NCI-H1930 (cell line): ENCODE results near the gene OTOP2.
A peak's percentile ranks its signal among the peaks of the same experiment; 100 is the strongest.

Experiments used
- DNase-seq, 2 experiments: peaks; one replicate each; lab custom pipeline; 2025; lab: John Stamatoyannopoulos, UW

The OTOP2 gene, protein sequence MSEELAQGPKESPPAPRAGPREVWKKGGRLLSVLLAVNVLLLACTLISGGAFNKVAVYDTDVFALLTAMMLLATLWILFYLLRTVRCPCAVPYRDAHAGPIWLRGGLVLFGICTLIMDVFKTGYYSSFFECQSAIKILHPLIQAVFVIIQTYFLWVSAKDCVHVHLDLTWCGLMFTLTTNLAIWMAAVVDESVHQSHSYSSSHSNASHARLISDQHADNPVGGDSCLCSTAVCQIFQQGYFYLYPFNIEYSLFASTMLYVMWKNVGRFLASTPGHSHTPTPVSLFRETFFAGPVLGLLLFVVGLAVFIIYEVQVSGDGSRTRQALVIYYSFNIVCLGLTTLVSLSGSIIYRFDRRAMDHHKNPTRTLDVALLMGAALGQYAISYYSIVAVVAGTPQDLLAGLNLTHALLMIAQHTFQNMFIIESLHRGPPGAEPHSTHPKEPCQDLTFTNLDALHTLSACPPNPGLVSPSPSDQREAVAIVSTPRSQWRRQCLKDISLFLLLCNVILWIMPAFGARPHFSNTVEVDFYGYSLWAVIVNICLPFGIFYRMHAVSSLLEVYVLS

DNA sequence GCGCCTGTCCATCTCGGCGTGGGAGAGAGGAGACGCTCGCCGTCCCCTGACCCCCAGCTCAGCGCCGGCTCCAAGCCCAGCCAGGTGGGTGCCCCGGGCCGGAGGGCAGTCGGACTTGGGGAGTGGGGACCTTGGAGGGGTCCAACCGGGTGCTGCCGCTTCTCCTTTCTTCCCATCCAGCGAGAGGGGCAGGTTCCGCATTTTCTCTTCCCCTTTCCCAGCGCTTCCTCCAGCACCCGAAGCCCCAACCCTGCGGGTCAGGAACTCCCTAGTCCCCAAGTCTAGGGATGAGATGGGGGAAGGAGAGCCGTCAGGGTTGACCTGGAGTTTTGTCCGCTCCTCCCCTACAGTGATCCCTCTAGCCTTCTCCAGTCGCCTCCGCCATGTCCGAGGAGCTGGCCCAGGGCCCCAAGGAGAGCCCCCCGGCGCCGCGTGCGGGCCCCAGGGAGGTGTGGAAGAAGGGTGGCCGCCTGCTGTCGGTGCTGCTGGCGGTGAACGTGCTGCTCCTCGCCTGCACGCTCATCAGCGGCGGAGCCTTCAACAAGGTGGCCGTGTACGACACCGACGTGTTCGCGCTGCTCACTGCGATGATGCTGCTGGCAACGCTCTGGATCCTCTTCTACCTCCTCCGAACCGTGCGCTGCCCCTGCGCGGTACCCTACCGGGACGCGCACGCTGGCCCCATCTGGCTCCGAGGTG, at the start of gene OTOP2:
Gene OTOP2, plus strand, starts transcription at position 24 of the 699 bp plus-strand sequence. Its CDS starts 360 bp downstream, at position 384.
- DNase-seq = peak in 1 of 2 experiments; percentile 11

DNA sequence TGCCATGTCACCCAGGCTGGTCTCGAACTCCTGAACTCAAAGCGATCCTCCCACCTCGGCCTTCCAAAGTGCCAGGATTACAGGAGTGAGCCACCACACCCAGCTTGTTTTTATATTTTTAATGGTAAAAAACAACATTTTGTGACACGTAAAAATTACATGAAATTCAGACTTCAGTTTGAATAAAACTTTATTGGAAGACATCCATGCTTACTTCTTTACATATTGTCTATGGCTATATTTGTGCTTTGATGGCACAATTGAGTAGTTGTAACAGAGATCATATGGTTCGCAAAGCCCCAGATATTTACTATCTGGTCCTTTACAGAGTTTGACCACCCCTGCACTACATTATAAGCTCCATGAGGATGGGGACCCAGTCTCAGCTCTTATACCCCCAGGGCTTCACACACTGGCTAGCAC, 49.4 kb upstream of the OTOP2 start:
- no peak for DNase-seq

DNA sequence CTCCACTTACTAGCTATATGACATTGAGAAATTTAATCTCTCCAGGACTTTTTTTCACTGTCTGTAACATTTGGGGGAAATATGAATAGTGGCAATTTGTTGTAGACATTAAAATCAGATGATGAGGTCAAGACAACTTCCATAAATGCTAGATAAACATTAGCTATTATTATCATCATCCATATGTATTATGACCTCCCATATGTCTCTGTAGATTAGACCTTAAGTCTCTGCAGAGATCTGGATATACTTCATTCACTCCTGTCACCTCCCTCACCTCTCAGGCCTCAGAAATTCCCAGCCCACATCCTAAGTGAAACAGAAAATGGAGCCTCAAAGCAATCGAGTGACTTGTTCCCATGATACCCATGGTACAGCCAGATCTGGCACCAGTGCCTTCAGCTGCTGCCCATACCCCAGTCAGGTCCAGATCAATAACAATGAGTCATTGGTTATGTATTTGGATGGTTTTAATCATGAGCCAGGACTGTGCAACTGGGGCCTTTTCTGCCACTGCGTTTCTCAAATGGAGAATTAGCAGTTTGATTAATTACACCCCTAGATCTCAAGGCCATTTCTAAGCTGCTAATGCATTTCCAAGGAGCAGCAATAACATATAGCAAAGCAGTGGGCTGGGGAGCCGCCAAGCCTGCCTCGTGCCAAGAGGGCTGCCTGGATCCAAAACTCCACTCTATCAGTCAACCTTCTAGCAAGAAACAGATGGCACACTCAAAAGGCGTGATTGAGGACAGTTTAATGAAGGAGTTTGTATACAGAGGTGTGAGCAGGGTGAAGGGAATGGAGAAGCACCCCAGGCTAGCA, 48.7 kb upstream of the OTOP2 start:
- DNase-seq = no peak

DNA sequence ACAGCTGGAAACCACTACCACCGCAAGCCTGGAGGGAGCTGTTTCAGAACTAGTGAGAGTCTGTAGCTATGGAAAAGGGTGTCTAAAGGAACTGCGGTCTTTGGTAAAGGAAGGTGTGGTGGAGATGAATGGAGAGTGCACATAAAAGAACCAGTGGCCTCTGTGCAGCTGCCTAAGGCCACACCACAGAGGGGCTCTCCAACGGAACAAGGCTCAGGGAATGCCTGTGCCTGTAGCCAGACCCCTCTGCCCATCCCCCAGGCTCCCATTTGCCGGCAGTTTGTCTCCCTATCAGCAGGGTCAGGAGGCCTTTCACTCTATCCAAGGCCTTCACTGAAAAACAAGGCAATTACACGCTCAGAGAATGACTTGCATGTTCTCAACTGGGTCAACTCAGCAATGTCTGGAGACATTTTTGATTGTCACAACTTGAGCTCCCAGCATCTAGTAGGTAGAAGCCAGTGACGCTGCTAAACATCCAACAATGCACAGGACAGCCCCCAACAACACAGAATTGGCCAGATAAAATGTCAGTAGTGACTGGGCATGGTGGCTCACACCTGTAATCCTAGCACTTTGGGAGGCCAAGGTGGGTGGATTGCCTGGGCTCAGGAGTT, 48.0 kb upstream of the OTOP2 start:
- DNase-seq = no peak

DNA sequence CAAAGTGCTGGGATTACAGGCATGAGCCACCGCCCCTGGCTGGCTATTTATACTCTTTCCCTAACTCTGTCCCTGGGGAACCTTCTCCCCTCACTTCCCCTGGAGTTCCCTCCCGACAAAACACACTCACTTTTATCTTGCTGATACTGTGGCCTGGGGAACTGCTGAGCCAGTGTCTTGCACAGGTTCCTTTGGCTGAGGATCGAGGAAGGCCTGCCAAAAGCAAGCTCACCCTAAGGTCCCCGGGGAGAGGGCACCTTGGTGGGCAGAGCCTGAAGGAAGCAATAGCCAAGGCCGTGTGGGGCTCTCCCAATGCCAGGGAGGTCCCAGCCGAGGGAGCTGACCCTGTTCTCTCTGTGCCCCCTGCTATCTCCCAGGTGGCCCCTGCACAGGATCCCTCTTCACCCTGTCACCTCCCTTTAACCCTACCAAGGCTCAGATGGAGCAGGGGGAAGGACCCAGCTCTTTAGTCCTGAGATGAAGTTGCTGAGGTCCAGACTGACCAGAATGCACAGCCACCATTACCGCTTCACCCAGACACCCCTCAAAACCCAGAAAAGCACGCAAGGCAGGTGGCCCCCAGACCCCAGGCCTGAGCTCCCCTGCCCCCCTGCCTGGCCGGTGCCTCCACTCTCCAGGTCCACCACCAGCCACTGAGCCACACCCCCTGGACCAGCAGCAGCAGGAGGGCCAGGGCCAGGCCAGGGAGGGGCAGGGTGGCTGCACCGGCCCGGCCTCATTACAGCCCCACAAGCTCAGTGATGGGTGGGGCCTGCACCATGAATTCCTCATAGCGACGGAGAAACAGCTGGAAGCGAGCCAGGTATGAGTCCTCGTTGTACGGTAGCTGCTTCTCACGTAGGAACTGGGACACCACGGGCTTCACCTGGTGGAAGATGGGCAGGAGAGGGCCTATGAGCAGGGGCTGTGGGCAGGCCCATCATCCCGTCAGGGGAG, 46.2 kb upstream of the OTOP2 start:
- DNase-seq = no peak

DNA sequence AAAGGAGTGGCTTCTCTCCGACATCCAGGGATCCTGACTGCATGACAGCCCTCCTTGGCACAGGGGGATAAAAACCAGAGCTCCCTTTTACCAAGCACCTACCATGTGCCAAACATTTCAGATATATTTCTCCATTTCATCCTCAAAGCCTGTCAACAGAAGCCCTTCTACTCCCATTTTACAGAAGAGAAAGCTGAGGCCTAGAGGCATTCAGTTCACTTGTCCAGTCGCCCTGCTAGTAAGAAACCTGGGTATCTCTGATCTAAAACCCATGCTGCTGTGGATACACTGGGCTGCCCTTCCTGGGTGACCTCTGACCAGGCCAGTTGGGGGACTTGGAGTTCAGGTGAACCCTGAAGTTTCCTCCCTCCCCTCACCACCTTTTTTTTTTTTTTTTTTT, 45.4 kb upstream of the OTOP2 start:
- no peak for DNase-seq

DNA sequence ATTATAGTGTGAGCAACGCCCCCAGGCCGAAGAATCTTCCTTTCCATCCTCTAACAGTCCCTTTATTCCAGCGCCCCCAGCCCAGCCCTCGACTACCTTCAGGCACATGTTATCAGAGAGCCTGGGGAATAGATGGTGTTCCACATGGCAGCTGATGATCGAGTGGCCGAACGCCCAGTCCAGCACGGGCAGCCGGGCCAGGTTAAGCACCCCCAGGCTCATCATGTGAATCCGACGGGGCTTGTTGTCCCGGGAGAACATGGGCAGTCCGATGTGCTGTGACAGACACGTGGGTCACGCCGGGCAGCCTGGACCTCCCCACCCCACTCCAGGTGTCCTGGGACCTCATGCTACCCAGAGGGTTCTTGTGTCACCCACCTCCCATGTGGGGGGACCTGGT, 44.8 kb upstream of the OTOP2 start:
- no peak for DNase-seq

DNA sequence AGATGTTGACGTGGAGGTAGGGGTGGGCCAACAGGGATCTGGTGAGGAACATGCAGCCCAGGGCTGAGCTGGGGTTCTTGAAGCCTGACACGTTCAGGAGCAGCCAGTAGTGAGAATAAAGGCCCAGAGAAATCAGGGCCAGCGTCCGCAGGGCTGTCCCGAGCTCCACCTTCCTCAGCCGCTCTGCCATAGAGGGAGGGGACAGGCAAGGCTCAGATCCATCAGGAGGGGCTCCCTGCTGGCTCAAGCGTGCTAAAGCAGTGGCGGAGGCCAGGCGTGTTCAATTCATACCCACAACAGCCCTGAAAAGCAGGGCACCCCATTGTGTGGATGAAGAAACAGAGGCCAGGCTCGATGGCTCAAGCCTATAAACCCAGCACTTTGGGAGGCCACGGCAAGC, 43.0 kb upstream of the OTOP2 start:
- DNase-seq = no peak

DNA sequence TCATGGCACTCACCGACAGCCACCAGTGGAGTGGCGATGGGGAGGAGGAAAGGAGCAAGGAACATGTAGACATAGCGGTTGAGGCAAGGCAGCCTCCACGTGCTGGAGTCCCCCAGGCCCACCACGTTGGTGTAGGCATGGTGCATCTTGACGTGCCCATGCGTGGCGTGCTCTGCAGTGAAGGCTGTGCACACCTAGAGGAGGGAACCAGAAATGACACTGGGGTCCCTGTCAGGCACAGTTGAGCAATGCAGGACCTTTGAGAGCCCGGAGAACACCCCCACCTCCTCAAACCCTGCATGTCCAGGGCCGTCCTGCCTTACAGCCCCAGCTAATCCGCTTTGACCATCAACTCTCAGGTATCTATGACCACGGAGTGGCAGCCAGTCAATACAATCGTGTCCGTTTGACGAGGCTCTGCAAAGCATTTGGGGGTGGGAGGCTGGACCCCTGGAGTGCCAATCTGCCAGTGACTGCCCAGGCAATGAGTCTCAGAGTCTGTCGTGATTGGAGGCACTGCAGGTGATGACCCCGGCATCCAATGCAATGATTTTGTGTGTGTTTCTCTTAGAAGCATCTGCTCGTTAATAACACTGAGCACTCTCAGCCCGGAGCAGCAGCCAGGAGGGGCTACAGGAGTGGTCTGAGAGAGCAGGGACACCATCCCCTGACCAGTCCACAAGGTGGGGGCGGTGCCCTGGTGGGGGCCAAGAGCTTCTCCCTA, 41.4 kb upstream of the OTOP2 start:
- DNase-seq = no peak

DNA sequence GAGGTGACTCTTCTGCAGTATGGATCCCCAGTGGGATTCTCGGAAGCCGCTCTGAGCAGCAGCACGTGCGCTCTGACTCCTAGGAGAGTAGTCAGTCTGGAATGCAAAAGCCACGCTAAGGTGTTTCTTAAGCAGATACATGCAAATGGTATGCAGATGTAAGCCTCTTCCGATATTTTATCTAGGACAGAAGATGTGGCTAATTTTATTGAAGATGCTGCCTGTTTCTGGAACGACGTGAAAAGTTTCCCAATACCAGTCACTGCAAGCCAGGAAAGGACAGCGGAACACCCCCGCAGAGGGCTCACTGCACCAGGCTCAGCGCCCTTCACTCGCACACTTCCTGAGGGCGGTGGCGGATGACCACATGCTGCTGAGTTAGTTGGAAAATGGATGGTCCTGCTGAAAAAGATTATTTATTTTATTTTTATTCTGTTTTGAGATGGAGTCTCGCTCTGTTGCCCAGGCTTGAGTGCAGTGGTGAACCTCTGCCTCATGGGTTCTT, 40.8 kb upstream of the OTOP2 start:
- no peak for DNase-seq

DNA sequence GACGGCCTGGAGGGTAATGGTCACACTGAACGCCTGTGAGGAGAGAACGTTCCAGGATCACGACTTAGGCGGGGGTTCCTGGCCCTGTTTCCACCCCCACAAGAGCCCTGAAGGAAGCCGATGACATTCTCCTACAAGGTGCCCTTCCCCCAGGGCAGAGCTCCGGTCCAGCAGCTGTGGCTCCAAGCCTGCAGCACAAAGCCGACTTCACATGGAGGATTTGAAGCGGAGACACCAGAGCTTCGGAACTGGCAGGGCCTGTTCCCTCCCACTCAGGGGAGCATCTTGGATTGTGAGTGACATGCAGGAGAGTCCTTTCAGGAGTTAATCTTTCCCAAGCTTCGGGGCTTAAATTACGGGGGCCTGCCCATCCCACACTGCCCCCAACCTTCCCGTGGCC, 35.6 kb upstream of the OTOP2 start:
- DNase-seq = no peak

DNA sequence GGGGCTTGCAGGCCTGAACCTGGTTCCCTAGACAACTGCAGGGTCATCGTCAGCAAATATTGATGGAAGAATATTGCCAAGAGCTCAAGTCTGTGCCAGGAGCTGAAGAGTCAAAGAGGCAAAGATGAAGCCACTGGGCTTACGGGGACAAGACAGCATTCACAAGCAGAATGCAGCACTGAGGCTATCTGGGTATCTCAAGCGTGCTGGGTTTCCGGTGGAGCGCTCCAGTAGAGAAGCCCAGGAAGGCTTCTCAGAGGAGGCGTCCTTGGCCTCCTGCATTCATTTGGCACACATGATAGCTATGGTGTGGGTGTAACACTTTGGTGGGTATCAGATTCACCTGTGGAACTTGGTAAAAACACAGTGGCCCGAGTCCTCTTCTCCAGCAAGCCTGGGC, 33.5 kb upstream of the OTOP2 start:
- DNase-seq = no peak

DNA sequence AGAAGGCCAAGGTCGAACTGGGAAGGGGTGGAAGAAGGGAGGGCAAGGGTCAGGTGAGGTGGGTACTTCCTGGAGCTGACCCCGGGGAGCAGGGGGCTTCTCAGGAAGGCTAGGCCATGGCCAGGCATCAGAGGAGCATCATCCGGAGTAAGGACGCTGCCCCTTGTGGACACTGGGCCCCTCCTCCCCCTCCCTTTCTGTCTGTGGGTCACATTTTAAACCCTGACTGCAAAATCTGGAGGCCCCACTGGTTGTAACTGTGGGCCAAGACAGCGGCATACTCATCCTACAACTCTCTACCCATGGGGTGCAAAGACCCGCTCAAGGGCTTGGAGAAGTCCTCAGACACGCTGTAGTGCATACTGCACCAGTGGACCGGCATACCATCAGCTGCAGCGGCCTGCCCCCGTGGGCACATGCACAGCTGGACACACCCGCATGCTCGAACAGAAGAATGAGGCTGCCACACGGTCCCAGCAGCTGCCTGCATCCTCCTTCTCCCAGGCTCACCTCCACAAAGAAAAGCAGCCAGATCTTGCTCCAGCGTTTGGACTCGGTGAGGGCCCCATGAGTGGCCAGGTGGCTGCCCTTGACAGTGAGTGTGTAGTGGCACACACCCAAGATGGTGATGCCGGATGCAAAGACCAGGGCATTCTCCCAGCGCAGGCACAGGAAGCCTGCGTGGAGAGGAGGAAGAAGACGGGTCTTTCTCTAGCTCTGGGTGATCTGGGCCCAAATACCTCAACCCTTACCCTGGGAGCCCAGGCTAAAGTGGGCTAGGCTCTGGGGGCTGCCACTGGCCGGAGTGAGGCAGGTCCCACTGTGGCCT, 31.8 kb upstream of the OTOP2 start:
- DNase-seq = no peak

DNA sequence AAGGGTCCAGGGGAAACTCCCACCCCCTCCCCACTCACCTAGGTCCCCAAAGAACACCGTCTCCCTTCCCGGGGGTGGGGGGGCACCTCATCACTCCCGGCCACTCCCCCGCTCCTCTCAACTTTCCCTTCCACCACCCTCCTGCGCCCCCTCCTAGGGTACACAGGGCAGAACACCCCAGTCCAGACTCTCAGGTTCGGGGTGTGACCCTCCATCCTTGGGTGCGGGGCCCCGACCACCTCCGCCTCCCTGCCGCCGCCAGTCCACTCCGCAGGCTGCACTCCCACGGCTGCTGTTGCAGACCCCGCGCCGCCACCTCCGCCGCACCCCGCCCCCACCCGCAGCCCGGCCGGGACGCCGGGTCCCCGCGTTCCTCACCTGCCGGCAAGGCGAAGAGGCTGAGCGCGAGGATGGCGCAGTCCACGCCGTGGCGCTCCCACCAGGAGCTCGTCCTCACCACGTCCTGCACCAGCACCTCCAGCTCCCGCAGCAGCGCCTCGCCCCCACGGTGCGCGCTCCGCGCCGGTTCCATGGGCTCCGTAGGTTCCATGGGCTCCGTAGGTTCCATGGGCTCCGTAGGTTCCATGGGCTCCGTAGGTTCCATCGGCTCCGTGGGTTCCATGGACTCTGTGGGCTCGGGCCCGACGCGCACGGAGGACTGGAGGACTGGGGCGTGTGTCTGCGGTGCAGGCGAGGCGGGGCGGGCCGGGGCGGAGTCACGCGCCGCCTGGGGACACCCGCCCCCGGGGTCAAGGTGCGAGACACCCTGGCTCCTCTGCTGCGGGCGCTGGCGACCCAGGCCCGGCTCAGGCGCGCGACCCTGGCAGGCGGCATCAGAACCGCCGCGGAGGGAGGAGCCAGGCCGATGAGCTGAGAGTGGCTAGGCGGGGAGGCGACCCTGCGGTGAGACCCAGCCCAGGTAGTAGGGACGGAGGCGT, 30.8 kb upstream of the OTOP2 start, which contains the start of gene FADS6:
Gene FADS6, minus strand, starts transcription at position 660 of the 938 bp plus-strand sequence. Its CDS starts 38 bp downstream, at position 622.
- no peak for DNase-seq

DNA sequence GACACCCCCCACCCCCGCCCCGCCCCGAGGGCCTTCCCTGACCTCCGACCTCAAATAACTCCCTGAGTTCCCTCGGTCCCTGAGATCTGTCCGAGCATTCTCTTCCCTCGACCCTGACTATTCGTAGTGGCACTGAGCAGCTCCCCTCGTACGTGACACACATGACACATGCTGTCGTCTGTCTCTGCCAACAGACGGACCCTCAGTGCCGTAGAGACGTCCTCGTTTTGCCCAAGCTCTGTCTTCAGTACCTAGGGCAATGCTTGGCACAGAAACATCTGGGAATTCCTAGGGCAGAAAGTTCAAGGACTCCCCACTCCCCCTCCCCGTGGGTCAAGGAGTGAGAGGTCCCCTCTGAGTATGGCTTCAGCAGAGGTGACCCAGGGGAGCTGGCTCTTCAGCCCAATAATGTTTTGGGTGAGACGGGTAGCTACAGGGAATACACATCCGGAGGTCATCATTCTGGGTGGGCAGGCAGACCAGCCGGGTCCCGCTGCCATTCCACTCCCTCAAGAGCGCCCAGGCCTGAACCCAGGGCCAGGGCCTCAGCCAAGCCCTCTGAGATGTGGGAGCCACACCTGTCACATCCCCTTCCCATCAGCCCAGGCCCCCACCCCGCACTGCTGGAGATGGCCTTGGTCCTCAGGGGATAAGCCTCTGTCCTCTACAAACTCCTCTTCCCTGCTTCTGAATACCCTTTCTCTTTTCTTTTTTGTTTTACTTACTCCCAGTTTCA, 30.0 kb upstream of the OTOP2 start:
- DNase-seq = no peak

DNA sequence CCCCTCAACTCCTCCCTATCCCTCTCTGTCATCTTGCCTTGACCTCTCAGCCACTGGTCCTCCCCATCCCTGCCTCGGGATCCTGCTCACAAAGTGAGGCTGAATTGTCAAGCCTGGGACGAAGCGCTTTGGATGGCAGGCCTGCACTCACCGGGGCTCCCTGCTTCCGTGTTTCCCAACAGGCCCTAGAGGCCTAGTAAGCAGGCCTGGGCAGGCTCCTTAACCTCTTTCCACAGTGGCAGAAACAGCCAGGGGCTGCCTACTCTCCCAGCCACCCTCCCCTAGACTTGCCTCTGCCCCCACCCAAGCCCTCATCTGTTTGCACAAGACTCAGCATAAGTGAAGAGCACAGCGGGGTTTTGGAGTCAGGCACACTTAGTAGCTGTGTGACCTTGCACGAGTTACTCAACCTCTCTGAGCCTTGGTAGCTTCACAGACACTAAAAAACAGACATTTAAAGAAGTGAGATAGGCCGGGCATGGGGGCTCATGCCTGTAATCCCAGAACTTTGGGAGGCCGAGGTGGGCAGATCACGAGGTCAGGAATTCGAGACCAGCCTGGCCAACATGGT, 25.6 kb upstream of the OTOP2 start:
- no peak for DNase-seq
